Uterus (tissue), 2 donors: Measurements from ENCODE around the gene ANKRD11.

Experiments used
- CTCF ChIP-seq, 4 experiments: fragments of 200-600 bp in 2 of 4; fragments of 450-650 bp in 2 of 4; sonication (generic) in 2 of 4; IDR thresholded peaks; one replicate each; pipeline ENCODE4 v1.5.1; 2016 to 2019; ENCODE audit warnings: antibody characterized with exemption in 4 of 4, mild to moderate bottlenecking in 2 of 4, moderate library complexity in 1 of 4
- POLR2A ChIP-seq, 2 donors: fragments of 450-650 bp; IDR thresholded peaks; one replicate each; pipeline ENCODE4 v1.6.1; 2016; ENCODE audit warnings: antibody characterized with exemption in 2 of 2, mild to moderate bottlenecking in 1 of 2, moderate library complexity in 1 of 2

- no peak for TF ChIP-seq POLR2A (IDR thresholded peaks at IDR 0.05)
- TF ChIP-seq CTCF (IDR thresholded peaks at IDR 0.05), result no peak
These were observed 63.4 kb downstream of the ANKRD11 start for GRCh38 chr16:89426736-89427530.
